Stimulated activated CD8-positive, alpha-beta memory T cell treated with anti-CD3 and anti-CD28 coated beads, Interleukin-15, amount 100 ng/mL, for 1 hour (primary cell): ENCODE results near the gene VNN1.
"Not testable (repeated sequence)": the region's sequence is repeated elsewhere in the genome, so short reads cannot be mapped to it uniquely, and the experiment has no call there.

Experiments
- DNase-seq: peaks from one replicate; pipeline ENCODE4 v3.0.0-alpha.2; 2020; ENCODE audit warnings: low read depth

The VNN1 gene

DNA sequence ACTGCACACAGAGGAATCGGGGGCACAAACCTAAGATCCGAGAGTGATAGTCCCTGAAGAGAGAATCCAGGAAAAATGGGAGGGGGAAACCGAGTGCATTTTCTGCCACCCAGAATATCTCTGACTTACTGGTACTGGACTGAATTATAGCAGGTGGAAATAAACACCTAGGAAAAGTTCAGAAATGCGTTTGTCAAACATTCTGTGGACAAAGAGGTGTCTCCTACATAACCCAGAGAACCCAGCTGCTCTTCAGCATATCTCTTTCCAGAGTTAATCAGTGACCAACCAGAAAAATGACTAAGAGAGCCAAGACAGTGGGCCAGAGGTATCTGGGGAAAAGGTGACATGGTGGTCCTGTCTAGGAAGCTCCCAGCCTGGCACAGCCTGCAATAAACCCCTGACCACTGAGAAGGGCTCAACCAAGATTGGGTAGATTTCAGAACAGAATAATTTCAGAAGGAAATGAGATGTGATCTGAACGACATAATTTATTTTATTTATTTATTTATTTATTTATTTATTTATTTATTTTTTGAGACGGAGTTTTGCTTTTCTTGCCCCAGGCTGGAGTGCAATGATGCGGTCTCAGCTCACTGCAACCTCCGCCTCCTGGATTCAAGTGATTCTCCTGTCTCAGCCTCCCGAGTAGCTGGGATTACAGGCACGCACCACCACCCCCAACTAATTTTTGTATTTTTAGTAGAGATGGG lies 6.0 kb upstream of the VNN1 start:
- DNase-seq: no peak

- no peak for DNase-seq
Measured at GRCh38 chr6:132715881-132716637, 2.2 kb upstream of the VNN1 start.

- DNase-seq: no peak
Measured at GRCh38 chr6:132715204-132715603, 1.3 kb upstream of the VNN1 start.

- no peak for DNase-seq
Measured at GRCh38 chr6:132714160-132714559, 305 bp upstream of the VNN1 start.

DNA sequence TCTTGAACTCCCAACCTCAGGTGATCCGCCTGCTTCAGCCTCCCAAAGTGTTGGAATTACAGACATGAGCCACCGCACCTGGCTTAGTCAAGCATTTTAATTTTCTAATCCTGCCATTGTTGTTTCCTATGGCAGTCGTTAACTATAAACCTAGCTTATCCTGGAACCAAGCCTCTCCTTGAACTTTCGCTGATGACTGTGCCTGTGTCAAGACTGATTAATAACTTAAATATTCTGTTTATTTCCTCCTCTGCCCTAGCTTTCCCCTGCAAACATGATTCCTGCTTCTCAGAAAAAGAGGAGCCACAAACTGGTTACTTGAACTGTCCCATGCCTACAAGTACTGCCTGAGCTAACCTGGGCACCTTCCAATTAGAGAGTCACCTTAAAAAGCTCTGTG lies 1.5 kb downstream of the VNN1 start:
- DNase-seq: no peak

DNA sequence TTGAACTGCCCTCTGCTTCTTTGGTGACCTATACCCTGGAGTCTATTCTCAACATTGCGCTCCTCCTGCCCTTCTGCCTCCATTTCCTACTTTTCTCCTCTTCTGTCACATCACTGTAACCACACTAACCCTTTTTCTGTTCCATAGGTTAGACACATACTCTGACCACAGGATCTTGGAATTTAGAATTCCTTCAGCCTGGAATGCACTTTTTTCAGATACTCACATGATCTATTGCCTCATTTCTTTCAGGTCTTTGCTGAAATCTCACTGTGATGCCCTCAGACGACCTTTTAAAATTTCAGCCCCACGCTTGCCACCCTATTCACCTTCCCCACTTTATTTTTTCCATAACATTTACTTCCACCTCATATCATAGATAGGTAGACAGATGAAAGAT lies 5.1 kb downstream of the VNN1 start:
- DNase-seq: no peak

GRCh38 chr6:132708002-132708401 lies 5.9 kb downstream of the VNN1 start:
- DNase-seq: no peak

GRCh38 chr6:132706756-132707155 lies 7.1 kb downstream of the VNN1 start:
- DNase-seq: not testable (repeated sequence)

DNA sequence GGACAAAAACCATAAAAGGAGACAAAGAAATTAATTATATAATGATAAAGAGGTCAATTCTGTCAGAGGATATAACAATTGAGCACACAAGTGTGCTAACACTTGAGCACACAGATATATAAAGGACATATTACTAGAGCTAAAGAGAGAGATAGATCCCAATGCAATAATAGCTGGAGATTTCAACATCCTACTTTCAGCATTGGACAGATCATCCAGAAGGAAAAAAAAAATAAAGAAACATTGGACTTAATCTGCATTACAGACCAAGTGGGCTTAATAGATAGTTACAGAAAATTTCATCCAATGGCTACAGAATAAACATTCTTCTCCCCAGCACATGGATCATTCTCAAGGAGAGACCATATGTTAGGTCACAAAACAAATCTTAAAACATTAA lies 9.9 kb downstream of the VNN1 start:
- no peak for DNase-seq

DNA sequence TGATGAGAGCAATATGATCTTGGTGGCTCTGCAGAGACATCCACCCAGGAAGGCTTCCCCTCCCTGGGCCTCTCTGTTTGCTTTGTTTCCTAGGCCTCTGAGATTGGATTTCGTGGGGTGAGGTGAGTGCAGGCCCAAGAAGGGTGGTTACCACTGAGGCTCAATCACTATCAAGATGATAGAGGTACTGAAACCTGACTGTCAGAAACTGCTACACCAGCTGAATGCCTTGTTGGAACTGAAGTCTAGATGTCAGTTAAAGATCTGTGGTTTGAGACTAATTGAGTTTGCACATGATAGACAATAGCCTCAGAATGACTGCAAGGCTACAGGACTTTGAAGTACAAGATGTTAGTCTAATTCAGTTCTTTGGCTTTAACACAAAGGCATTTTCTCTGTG lies 15.2 kb downstream of the VNN1 start:
- no peak for DNase-seq

DNA sequence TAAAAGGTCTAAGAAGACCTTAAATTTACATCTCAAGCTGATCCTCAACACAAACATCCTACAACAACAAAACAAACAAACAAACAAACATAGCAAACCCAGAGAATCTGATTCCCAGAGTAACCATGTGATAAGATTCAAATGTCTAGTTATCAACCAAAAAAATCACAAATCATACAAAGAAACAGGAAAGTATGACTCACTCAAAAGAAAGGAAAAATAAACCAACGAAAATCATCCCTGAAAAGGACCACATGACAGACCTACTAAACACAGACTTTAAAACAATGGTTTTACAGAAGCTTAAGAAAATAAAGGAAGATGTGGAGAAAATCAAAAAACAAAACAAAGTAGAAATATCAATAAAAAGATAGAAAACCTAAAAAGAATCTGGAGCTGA lies 18.1 kb downstream of the VNN1 start:
- DNase-seq: no peak

DNA sequence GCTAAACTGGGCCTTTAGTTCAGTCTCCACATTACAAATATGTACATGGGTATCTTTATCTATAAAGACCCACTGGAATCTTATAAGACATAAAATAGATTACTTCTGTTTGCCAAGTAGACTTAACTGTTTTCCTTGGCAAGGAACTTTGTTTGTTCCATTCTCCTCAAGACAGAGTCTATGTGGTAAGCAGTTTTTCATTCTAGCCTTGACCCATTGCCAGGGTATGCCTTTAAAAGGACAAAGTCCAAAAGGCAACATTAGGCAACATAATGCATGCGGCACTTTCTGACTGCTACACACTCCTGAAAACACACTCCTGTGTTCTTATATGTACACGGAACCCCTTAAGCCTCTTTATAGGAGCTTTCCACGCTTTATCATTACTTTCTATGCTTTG lies 20.4 kb downstream of the VNN1 start:
- DNase-seq: no peak

DNA sequence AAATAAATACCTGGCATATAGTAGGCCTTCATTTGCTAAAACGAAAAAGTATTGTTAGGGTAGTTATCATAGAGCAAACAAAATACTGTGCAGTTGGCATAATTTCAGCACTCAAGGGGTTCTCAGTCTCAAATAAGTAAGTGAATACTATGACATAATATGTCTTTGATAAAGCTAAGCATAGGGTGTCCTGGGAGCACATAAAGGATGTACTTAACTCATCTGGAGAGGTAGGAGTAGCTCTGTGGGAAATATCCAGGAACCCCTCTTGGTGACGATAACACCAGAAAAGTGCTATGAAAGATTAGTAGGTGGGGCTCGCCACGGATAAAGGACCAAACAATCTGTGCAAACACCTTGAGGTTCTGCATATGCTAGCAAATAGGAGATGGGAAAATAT lies 23.2 kb downstream of the VNN1 start:
- no peak for DNase-seq

DNA sequence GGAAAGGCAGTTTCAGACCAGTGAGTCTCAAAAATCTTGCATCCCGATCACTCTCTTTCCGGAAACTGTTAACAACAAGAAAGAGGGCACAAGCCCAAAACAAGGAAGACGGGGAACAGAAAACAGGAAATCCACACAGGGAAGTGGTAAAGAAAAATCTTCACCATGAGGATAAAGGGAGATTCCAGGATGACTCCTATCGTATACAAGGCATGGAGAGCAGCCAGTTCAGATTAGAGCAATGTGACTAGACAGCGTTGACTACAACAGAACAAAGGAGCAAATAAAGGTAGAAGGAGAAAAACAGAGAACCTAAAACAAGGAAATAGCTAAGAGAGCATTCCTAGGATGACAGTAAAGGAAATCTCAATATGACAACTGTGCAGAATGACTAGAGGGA lies 26.5 kb downstream of the VNN1 start:
- no peak for DNase-seq

DNA sequence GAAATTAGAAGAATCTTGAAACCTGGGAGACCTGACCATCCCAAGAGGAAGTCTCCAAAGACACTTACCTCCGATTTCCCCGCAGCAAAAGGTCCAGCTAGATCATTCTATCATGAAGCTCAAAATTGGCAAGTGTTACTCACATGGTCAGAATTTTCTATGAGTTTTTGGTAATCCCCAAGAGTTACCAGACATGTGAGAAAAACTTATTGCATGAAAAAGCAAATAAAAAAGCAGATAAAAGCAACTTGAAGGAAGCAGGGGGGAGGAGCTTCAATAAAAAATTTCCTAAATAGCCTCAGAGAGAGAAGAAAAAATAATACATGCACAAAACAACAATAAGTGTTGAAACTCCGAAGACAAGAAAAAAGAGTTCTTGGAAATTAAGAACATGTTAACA lies 27.3 kb downstream of the VNN1 start:
- no peak for DNase-seq

- DNase-seq: no peak
Measured at GRCh38 chr6:132685009-132685408, 28.8 kb downstream of the VNN1 start.

- no peak for DNase-seq
Measured at GRCh38 chr6:132684272-132684671, 29.6 kb downstream of the VNN1 start.

- DNase-seq: no peak
Measured at GRCh38 chr6:132683543-132683942, 30.3 kb downstream of the VNN1 start.

GRCh38 chr6:132679094-132679493 lies 34.8 kb downstream of the VNN1 start:
- DNase-seq: not testable (repeated sequence)

DNA sequence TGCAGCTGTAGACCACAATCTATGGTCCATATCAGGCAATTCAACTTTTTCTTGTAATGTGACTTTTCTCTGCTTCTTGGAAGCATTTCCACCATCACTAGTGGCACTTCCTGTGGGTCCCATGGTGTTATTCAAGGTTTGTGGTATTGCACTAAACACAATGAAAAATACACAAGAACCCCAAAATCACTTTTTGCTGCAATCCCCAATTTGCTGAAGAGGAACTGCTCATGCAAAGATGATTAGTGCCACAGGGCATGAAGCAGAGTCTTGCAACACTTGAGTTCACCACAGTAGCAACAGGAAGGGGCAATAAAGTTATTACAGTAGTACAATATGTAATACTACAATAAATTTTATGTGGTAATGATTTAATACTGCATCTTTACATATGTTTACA lies 38.1 kb downstream of the VNN1 start:
- DNase-seq: no peak

DNA sequence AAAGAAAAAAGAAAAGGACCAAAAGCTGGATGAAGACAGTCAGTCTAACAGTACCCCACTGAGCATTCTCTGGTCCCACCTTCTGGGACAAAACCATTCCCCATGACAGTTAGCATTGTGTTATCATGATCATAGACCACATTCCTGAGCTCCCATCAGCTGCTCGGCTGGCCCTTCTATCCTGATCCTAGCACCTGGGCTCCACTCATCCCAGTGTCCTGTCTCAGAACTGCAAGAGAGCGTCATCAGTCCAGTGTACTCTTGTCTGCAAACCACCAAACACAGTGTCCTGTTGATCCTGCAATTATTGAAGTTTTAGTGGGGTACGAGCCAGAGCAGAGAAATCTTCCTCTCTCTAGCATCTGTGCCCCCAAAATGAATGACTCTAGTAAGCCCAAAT lies 38.9 kb downstream of the VNN1 start:
- DNase-seq: no peak

DNA sequence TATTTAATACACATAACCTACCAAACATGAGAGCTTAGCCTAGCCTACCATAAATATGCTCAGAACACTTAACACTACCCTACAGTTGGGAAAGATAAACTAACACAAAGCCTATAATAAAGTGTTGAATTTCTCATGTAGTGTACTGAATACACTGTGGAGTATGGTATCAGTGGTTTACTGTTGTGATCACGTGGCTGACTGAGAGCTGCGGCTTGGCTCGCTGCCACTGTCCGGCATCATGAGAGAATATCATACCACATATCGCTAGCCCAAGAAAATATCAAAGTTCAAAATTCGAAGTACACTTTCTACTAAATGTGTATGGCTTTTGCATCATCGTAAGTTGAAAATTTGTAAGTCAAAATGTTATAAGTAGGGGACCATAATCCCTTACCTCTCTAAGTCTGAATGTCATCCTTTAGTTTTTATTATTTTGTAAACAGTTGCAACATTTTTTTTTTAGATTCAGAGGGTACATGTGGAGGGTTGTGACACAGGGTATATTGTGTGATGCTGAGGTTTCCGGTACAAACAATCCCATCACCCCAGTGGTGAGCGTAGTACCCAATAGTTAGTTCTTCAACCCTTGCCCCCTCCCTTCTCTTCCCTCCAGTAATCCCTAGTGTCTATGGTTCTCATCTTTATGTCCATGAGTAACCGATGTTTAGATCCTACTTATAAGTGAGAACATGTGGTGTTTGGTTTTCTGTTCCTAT lies 40.3 kb downstream of the VNN1 start:
- no peak for DNase-seq

DNA sequence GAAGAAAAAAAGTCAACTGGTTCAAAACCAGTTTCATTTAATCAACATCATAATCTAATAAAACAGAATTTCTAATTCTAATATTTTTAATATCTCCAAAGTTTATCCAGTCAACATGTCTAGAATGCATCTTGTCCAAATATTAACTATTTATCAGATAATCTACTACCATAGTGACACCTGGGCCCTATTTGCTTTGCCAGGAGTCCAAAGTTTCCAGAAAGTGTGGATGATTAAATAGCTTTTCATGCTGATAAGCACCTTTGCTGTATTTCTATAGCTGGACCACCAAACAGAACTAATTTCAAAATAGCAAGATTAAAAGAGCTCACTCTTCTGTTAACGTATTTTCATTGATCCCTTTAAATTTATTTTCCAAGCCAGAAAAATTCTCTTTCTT lies 42.6 kb downstream of the VNN1 start:
- no peak for DNase-seq
